Activated T-cell treated with anti-CD3 and anti-CD28 coated beads for 4 hours (primary cell): Measurements from ENCODE around the gene SBNO2.

Experiments used
- DNase-seq: peaks from one replicate; pipeline ENCODE4 v3.0.0-alpha.2; 2020

Gene SBNO2

GRCh38 chr19:1069009-1069779 lies 104.9 kb downstream of the SBNO2 start:
- no peak for DNase-seq

GRCh38 chr19:1068009-1069001 lies 105.8 kb downstream of the SBNO2 start:
- DNase-seq, result no peak

GRCh38 chr19:1067341-1067957 lies 106.6 kb downstream of the SBNO2 start:
- DNase-seq, result peak; percentile 47

GRCh38 chr19:1066748-1067340 lies 107.2 kb downstream of the SBNO2 start, which contains the start of gene ARHGAP45:
ARHGAP45 (plus strand) TSS chr19:1067167; CDS start chr19:1067406, 239 bp downstream.
- DNase-seq, result peak; percentile 76

GRCh38 chr19:1066251-1066747 lies 107.8 kb downstream of the SBNO2 start:
- no peak for DNase-seq

- no peak for DNase-seq
Measured at GRCh38 chr19:1065606-1066109, 108.4 kb downstream of the SBNO2 start.

GRCh38 chr19:1064661-1065605 lies 109.1 kb downstream of the SBNO2 start:
- peak; percentile 62 for DNase-seq

- no peak for DNase-seq
Measured at GRCh38 chr19:1063909-1064660, 110.0 kb downstream of the SBNO2 start.

- DNase-seq, result no peak
Measured at GRCh38 chr19:1063030-1063908, 110.8 kb downstream of the SBNO2 start.

GRCh38 chr19:1062387-1063029 lies 111.6 kb downstream of the SBNO2 start:
- no peak for DNase-seq

GRCh38 chr19:1061987-1062386 lies 112.1 kb downstream of the SBNO2 start:
- DNase-seq, result no peak

- no peak for DNase-seq
Measured at GRCh38 chr19:1060689-1061088, 113.4 kb downstream of the SBNO2 start.

GRCh38 chr19:1058112-1058511 lies 116.0 kb downstream of the SBNO2 start:
- no peak for DNase-seq
